DMS114 treated with DMSO at 0.1 percent for 48 hours (cell line): ENCODE data around the gene CLEC20A.
"Not testable (repeated sequence)": the region's sequence is repeated elsewhere in the genome, so short reads cannot be mapped to it uniquely, and the experiment has no call there.

Experiments used
- DNase-seq: peaks from one replicate; lab custom pipeline; 2025; ENCODE audit not compliant: unreplicated experiment; lab: John Stamatoyannopoulos, UW

CLEC20A gene

DNA sequence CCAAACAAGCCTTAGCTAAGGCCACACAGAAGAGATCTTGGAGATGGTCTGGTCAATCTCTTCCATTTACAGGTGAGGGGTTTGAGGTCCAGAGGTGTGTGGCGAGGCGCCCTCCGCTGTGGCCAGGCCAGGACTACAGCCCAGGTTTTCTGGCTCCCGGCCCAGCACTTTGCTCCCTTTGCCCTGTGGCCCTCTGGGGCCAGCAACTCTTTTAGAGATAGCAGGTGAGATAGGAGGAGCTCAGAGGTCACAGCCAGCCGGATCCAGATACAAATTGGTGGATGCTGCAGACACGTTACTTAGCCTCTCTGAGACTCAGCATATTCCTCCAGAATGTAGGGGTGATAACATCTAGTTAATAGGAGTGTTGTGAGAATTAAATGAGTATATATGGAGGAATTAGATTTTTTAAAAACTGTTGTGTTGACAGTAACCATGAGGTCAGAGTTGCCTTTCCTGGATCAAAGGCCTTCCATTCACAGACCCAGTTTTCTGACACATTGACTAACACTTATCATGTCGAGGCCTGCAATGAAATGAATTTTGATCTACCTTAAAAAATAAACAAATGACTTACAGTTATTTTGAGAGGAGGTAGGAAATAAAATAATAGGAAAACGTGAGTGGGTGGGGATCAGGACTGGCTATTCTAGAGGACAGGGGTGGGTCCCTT lies 32.7 kb upstream of the CLEC20A start:
- no peak for DNase-seq

DNA sequence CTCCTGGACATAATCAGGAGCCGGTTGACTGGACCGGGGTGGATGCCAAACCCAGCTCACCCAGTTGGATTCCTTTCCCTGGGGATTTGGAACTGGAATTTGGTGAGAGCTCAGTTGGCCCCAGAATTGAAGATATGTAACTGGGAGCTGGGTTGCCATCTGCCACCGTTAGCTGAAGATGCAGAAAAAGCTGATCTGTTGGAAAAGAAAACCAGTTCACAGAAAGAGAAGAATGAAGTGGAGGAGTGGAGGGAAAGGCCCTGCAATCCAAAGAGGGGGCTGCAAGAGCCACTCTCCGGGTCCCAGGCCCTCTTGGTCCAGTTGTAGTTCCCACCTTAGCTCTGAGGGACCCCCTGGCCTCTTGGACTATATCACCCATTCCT lies 32.2 kb upstream of the CLEC20A start:
- no peak for DNase-seq

DNA sequence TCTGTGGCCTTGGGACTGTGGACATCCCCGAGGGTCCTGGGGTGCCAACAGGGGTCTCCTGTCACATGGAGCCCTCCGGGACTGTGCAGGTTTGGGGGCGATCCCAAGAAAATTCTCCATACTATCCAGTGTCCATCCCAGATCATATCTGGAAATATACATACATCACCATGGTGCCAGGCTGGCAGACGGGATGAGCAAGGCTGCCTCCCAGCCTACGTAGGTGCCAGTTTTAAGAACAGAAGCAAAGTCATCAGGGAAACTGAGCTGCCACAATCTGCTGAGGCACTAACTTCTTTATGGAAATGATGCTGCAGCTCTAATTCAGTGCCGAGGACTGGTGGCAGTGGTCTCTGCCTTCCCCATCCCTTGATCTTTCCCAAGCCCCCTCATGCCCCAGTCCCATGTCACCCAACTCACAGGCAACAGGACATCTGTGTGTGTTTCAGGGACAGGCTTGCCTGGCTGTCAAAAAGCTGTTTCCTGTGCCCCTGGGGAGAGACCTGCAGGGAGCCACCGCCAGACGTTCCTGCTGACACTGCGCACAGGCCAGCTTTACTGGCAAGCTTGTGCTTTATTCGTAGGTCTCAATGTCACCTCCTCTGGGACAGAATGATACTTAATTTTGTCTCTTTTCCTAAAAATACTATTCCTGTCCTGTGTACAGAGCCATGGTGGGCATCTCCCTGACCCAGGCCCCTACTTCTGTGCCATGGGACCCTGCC lies 31.6 kb upstream of the CLEC20A start:
- DNase-seq: no peak

DNA sequence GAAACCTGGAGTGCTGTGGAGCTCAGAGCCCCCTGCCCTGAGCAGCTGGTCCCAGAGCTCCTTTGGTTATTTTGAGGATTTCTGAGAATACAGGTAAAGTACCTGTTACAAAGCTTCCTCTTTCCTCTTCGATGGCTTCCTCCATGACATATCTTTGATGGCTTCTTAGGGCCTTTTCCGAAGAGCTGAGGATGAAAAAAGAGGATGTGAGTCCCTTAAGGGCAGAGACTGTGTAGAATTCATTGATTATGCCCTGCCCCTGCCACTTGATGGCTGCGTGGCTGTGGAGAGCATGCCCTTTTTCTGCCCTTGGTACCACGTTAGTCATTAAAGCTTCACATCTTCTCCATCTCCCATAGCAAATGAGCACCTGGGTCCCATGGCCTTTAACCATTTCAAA lies 30.4 kb upstream of the CLEC20A start:
- no peak for DNase-seq

DNA sequence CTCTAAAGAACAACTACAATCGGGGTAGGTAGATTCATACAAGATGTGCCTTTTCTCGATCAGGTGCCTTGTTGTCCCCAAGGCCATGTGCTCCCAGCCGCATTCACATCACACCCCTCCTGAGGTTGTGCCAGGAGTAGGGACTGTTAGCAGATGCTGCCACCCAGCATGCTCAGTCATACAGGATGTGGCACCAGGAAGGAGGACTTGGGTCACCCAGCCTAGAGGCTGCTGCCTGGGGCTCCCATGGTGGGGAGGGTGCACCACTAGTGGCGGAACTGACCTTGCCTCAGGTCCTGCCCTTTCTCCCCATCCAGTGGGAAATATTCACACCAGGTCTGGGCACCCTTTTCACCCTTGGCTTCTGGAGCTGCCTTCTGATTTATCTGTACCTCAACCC lies 24.5 kb upstream of the CLEC20A start:
- DNase-seq: no peak

DNA sequence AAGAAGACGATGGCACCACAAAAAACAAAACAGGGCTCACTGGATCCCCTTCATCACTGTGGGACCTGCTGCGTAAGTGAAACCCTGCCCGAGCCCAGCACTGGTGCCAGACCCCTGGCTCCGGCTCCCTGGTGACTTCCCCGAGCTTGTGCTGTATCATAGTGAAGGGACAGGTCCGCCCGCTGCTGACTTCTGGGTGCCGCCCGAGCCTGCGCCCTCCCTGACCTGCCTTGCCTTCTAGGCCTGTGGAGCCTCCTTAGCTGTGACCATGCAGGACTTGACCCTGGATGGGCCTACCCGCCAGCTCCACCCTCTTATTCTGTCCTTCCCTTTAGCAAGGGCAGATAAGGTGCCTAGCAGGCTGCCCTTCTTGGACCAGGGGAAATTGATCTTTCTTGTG lies 24.0 kb upstream of the CLEC20A start:
- DNase-seq: no peak

DNA sequence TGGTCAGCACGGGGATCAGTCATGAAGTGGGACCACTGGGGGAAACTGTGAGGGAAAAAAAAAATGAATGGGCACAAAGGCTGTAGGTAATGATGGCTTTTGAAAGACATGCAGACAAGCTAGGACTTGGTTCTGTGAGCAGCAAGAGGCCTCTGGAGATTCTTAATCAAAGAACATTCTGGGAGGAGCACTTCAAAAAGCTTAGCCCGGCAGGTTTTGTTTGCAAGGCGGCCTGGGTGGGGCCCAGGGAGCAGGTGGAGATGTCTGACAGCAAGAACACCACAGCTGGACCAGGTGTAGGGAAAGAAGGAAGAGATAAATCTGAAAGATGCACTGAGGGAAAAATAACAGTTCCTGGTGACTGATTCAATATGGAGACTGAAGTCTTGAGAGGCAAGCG lies 22.1 kb upstream of the CLEC20A start:
- no peak for DNase-seq

DNA sequence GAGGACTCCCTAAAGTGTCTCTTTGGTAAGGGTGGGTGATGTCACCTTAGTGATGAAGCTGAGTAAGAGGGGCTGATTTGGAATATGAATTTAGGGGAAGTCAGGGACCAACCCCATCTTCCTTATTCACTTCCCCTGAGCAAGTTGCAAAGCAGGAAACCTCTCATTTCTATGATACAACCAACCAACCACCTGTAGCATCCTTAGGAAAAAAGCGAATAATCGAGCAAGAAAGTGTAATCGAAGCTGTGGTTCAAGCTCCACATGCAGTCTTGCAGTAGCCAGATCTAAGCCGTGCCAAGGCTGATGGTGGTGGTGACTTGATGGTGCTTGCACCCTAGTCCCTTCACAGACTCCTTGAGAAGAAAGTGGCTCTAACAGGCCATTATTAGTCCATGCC lies 19.3 kb upstream of the CLEC20A start:
- no peak for DNase-seq

DNA sequence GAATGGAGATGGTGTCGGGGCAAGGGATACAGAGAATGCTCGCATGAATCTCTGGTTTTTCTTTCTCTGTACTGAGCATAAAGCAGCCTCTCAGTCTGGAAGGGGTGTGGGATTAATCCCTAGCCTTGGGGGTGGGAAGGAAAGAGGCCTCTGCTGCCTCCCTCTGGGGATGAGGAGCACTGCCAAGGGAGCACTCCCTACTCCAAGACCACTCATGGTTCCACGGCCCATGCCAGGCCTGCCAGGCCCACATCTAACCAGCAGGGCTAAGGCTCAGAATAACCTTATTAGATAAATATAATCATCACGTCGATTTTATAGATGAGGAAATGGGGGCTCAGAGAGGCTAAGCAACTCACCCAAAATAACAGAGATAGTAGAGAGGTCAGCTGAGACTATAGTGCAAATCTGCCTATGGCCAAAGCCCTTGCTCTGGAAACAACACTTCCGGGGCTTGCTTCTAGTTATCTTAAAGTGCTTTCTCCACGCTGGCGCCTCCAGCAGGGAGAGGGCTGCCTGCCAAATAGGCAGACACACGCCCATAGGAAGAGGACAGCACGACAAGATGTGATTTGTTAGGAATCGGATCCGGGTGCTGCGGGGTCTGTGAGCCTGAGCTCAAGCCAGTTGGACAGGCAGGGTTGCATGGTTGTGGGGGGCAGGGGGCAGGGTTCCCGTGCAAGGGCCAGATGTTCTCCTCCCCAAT lies 16.7 kb upstream of the CLEC20A start:
- no peak for DNase-seq

DNA sequence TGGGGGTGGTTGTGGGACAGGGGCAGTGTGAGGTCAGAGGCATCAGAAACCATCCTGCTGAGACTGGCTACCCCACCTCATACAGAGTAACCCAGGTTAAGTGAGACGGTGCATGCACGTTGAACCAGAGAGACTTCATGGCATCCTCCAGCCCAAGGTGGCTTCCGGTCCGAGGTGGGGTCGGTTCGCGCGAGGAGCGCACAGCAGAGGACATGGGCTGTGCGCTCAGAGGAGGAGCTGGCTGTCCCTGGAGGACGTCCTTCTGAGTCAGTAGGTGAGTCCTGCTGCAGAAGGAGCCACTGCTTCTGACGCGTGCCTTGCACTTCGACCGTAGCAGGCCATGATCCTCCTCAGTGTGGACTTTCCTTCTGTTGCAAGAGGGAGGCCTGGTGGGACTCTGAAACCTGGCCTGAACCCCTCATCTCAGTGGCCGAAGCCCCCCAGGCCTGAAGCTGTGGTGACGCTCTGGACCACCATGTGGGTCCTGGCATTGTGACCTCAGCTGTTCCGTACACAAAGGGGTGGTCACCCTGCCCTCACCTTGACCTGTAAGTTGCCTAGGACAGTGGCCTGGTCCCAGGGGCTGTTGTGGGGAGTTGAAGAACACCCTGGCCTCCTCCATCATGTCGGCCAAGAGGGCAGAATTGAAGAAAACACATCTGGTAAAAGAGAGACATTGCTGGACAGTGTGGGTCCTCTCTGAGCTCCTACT lies 16.0 kb upstream of the CLEC20A start, which contains the start of gene TEX35:
Gene TEX35 (plus strand): TSS at position 544 of the 712 bp plus-strand sequence. CDS start 80 bp downstream, at position 624.
- DNase-seq: no peak

DNA sequence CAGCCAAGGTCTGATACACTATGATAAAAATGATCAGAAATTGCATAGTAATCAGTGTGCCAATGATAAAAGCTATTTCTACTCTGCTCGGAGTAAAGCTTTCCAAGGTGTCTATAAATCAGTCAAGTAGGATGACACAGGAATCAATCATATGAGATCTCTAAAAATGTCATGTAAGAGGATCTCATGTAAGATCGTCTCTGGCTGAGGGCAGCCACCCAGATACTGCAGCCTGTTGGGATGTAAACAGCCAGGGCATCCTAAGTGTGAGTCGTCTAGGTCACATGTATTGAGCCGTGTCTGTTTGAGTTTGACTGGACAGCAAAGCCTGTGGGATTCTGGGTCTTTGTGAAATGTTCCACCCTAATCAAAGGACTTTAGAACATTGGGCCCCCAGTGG lies 13.4 kb upstream of the CLEC20A start:
- DNase-seq: no peak

DNA sequence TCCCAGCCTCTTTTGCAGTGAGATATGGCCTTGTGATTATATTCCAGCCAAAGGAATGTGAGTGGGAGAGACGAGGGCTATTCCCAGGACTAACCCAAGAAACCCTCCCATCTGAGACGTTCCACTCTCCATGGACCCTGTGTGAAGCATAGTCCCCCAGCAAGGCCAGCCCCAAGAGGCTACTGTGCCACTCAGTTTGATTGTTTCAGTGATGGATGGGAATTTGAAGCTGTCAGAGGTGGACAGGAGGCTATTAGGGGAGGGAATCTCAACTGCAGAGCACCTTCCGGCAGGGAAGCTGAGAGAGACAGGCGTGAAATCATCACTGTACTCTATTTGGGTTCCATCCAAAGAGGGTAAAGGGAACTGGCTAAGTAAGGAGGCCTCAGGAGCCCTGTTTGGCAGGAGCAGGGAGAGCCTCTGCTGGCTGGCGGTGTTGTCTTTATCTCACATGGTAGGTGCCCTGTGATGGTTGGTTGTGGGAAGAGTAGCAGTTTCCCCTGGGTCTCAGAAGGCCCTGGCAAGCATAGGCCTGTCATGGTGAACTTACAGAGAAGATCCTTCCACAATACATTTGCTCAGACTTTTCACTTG lies 12.7 kb upstream of the CLEC20A start:
- no peak for DNase-seq

DNA sequence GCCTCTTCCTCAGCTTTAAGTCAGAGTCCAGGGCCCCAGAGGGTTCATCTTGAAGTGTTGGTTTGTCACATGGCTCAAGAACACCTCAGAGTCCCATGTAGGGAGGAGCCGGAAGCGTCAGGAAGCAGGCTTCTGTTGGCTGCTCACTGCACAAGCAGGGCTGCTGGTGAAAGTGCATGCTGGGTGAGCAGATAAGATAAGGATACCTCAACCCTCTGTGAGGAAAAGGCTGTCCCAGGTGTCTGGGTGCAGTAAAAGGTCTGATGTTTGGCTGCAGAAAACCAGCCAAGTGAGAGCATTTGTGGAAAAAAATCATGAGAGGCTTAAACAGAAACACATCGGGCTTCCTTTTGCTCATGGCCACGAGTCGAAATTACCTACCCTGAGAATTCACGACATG lies 9.9 kb upstream of the CLEC20A start:
- no peak for DNase-seq

DNA sequence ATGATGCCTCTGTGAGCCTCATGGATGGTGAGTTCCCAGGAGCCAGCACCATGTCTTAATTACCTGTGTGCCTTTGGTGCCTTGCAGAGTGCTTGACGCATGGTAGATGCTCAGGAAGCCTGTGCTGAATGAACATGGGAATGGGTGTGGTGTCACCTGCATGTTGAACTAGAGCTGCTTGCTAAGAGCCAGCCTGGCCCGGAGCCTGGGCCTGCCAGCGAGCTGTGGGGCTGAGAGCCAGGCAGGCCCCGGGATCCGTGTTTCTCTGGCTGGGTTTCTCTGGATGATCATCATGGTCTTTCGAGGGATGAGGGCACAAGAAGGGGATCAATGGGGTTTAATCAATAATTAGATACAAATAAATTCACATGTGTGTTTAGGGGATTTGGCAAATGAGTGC lies 9.4 kb upstream of the CLEC20A start:
- no peak for DNase-seq

DNA sequence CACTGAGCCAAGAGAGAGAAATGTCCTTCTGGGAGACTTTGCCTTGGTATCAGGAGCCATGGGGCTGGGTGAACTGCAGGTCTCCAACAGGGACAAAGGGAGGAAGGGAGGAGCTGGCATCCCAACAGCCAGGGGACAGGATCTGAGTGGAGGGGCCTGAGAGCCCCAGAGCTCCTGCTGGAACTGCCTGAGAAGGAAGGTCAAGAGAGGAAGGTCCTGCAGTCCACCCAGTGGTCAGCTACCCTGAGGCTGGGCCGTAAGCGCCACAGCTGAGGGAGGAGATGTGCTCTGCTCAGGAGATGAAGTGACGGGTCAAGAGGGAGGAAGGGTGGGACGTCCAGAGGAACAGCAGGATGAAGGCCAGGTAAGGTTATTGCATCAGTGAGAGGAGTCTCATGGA lies 7.5 kb upstream of the CLEC20A start:
- no peak for DNase-seq

DNA sequence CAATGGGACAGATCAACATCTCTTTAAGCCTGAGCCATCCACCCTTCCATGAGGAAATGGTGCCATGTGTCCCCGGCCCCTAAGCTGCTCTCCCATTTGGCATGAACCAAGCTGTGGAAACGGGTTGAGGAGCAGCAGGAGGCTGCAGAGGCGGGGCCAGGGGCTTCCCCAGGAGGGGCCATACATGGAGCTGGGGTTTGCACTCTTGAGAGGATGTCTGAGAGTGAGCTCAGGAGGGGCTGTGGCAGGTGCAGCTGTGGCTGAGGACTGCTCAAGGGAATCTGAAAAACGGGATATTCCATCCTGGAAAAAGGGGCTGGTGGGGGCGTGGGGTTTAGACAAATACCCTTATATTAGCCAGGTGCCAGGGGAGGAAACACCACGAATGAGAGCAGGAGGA lies 7.1 kb upstream of the CLEC20A start:
- no peak for DNase-seq

DNA sequence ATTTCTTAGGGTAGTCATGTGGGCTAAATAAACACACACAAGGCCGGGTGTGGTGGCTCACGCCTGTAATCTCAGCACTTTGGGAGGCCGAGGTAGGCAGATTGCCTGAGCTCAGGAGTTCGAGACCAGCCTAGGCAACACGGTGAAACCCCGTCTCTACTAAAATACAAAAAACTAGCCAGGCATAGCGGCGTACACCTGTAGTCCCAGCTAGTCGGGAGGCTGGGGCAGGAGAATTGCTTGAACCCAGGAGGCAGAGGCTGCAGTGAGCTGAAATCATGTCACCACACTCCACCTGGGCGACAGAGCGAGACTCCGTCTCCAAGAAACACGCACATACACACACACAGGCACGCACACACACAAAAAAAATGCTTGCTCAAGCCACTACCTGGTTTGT lies 6.6 kb upstream of the CLEC20A start:
- not testable (repeated sequence) for DNase-seq

DNA sequence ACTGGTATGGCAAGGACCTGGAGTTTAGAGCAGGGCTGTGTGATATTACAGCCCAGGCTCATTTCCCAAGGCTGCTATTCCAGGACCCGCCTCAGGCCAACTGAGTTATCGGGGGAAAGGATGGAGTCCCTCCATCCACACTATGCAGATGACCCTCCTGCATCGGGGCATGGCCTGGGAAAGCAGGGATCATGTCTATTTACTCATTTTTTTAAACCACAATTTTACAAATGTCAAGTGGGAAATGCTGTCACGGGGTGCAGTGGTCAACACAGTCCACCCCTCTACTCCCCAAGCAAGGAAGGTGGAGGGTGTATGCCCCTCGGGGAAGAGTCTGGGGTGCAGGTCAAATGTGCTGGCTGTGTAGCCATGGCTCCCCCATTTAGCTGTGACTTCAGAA lies 6.1 kb upstream of the CLEC20A start:
- no peak for DNase-seq

DNA sequence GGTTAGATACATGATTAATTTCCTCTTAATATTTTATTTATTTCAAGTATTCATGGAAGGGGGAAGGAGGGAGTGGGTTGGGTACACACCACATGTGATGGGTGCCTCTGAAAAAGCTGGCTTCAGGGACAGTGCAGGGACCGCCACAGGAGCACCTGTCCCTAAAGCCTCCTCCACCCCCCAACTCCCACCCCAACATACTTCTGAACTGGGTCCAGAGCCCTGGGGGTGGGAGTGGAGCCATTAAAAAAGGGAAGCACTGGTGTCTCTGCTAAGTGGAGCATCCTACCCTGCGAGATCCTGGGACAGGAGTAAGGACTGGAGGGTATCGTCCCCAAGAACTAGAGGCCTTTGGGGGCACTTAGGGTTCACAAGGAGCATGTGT lies 5.6 kb upstream of the CLEC20A start:
- no peak for DNase-seq

DNA sequence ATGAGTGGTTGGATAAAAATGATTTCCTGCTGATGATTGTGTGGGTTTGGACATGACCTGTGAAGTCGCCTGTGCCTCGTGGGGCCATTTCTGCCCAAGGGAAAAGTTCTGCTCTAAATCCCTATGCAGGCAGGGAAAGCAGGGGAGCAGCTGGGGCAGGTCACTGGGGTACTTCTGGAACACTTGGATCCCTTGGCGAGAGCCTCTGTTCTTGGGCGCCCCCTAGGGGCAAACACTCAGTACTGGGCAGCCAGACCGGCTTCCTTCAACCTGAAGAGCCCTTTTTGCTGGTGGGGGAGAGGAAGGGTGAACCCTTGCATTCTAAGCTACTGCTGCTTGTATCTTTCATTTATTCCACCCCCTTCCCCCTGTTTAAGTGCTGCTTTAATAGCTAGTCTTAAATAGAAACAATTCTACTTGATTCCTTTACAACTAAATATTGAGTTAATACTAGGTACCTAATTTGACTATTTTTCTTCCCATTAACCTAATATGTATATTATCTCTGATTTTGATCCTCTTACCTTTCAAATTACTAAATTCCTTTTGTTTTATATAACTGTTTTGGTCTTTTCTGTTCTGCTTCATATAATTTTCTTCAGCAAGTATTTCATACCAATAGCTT lies 5.1 kb upstream of the CLEC20A start:
- DNase-seq: peak; percentile 5
